K562 (cell line): Measurements from ENCODE around the gene INPP4B. TPM values are rescaled to one million over a fixed set of nuclear protein-coding genes. Genes with fewer than 3 reads are reported as not detected.

Source experiments
- ATAC-seq: fragments of 200-7000 bp; cut with Tn5 transposase; 3 replicates; pipeline ENCODE4 v1.9.1; 2020; ENCODE audit warnings: moderate library complexity
- BruUV-seq: library from RNA; stranded (reverse); fragments of 400-500 nt; replicated peaks from 2 replicates; lab custom pipeline; 2021; lab: Mats Ljungman, UMichigan
- CTCF ChIA-PET: fragments of 300-600 bp; formaldehyde crosslinking; extraction: SDS; loops from one replicate; lab custom pipeline; 2021; ENCODE audit warnings: low intra/inter-chr PET ratio; lab: Yijun Ruan, JAX
- POLR2A ChIA-PET: fragments of 300-600, 350-650 bp; sonication (Branson Sonifier 250); formaldehyde crosslinking; extraction: SDS; loops from one replicate; lab custom pipeline; 2021; ENCODE audit warnings: antibody characterized with exemption, inconsistent platforms; lab: Yijun Ruan, JAX
- DNase-seq, 4 experiments: peaks; one replicate each; pipeline versions ENCODE4 v3.0.0 to v3.0.0-alpha.2; 2011 to 2018; ENCODE audit warnings: low spot score in 3 of 4, mixed read lengths in 3 of 4; ENCODE audit errors: extremely low read depth in 1 of 4
- FAIRE-seq: peaks from 2 replicates; lab custom pipeline; 2011; peaks lifted over from hg19 to GRCh38; lab: Jason Lieb, UNC
- H2AFZ ChIP-seq: 2 replicates; pipeline ENCODE4 v1.6.0; 2011; ENCODE audit warnings: low read depth, low read length, control low read depth, inconsistent platforms
- H3K27ac ChIP-seq: fragments of 200-600 bp; 3 replicates; pipeline ENCODE4 v1.8.0; 2011; ENCODE audit warnings: low read depth, mild to moderate bottlenecking, control low read depth, inconsistent platforms, low read length, moderate library complexity, mixed read lengths; ENCODE audit errors: extremely low read depth
- H3K27me3 ChIP-seq, 2 experiments: fragments of 300-600 bp in 1 of 2; 2 replicates in 1 of 2; 3 replicates in 1 of 2; pipeline versions ENCODE4 v1.6.0 to v1.8.0; 2011; ENCODE audit warnings: inconsistent platforms in 2 of 2, low read length in 2 of 2, mild to moderate bottlenecking in 1 of 2, mixed read lengths in 1 of 2, moderate library complexity in 1 of 2; ENCODE audit not compliant: control insufficient read depth in 2 of 2, insufficient read depth in 2 of 2
- H3K36me3 ChIP-seq: fragments of 300-600 bp; 3 replicates; pipeline ENCODE4 v1.8.0; 2011; ENCODE audit warnings: mild to moderate bottlenecking, low read length, inconsistent platforms; ENCODE audit not compliant: control insufficient read depth, insufficient read depth
- H3K4me1 ChIP-seq, 2 experiments: fragments of 200-600 bp in 1 of 2; replicated peaks in 1 of 2; 2 replicates in 1 of 2; 3 replicates in 1 of 2; pipeline versions ENCODE4 v1.5.1 to v1.8.0; 2011; ENCODE audit warnings: inconsistent platforms in 2 of 2, low read length in 2 of 2, mild to moderate bottlenecking in 1 of 2, mixed read lengths in 1 of 2, moderate library complexity in 1 of 2; ENCODE audit not compliant: control insufficient read depth in 2 of 2, insufficient read depth in 2 of 2
- H3K4me2 ChIP-seq: 2 replicates; pipeline ENCODE4 v1.6.1; 2011; ENCODE audit warnings: low read length, control low read depth, inconsistent platforms, mixed read lengths; ENCODE audit not compliant: insufficient read depth
- H3K4me3 ChIP-seq: fragments of 200-600 bp; sonication (generic), shearing (Covaris generic); 2 replicates; pipeline ENCODE4 v1.5.1; 2016; ENCODE audit warnings: control low read depth, inconsistent platforms
- H3K79me2 ChIP-seq: fragments of 200-600 bp; 3 replicates; pipeline ENCODE4 v1.8.0; 2011; ENCODE audit warnings: low read length, inconsistent platforms; ENCODE audit not compliant: control insufficient read depth, insufficient read depth
- H3K9ac ChIP-seq, 2 experiments: 2 replicates each; pipeline versions ENCODE4 v1.6.0 to v1.6.1; 2011; ENCODE audit warnings: low read depth in 2 of 2, low read length in 2 of 2, control low read depth in 1 of 2, inconsistent platforms in 1 of 2, mild to moderate bottlenecking in 1 of 2, mixed read lengths in 1 of 2; ENCODE audit not compliant: insufficient read depth in 1 of 2
- H3K9me1 ChIP-seq: one replicate; pipeline ENCODE4 v1.6.0; 2011; ENCODE audit warnings: inconsistent platforms, mild to moderate bottlenecking, low read length, moderate library complexity; ENCODE audit not compliant: control insufficient read depth, insufficient read depth
- H3K9me3 ChIP-seq: replicated peaks from 2 replicates; pipeline ENCODE4 v1.5.1; 2011; ENCODE audit warnings: low read depth, low read length, inconsistent platforms; ENCODE audit not compliant: control insufficient read depth, insufficient read depth
- H4K20me1 ChIP-seq: replicated peaks from 2 replicates; pipeline ENCODE4 v1.6.1; 2011; ENCODE audit warnings: low read length, inconsistent platforms, mixed read lengths; ENCODE audit not compliant: control insufficient read depth, insufficient read depth
- ARID2 ChIP-seq: fragments of 450-650 bp; IDR thresholded peaks from 2 replicates; pipeline ENCODE4 v1.6.1; 2017; ENCODE audit warnings: antibody characterized with exemption, mild to moderate bottlenecking
- ARID4B ChIP-seq: sonication (generic); formaldehyde crosslinking; IDR thresholded peaks from 2 replicates; pipeline ENCODE4 v1.8.0; 2022; ENCODE audit warnings: mild to moderate bottlenecking, missing genetic modification reagents
- CHD4 ChIP-seq: fragments of 200-600 bp; sonication (generic); IDR thresholded peaks from 3 replicates; pipeline ENCODE4 v1.6.1; 2012; ENCODE audit warnings: low read depth, mild to moderate bottlenecking, mixed read lengths, low read length, inconsistent platforms; ENCODE audit not compliant: insufficient read depth, insufficient replicate concordance, poor library complexity, severe bottlenecking
- KHSRP ChIP-seq: fragments of 450-650 bp; IDR thresholded peaks from 2 replicates; pipeline ENCODE4 v1.6.1; 2017
- SMAD2 ChIP-seq: fragments of 150-350 bp; IDR thresholded peaks from 2 replicates; pipeline ENCODE4 v1.6.1; 2014; ENCODE audit warnings: low read depth, mild to moderate bottlenecking, low read length
- TOE1 ChIP-seq, 2 experiments: fragments of 450-650 bp in 1 of 2; sonication (generic) in 1 of 2; formaldehyde crosslinking in 1 of 2; IDR thresholded peaks; 2 replicates each; pipeline versions ENCODE4 v1.7.1 to v1.8.0; 2016 to 2022; ENCODE audit warnings: borderline replicate concordance in 2 of 2, mild to moderate bottlenecking in 2 of 2, antibody characterized with exemption in 1 of 2, inconsistent platforms in 1 of 2, low read depth in 1 of 2, missing genetic modification reagents in 1 of 2, moderate library complexity in 1 of 2
- ZSCAN29 ChIP-seq: fragments of 450-650 bp; IDR thresholded peaks from 2 replicates; pipeline ENCODE4 v1.6.1; 2017
- in situ Hi-C: fragments of 300-500 bp; cut with MboI; formaldehyde crosslinking; loops from 4 replicates; pipeline ENCODE4 v1.15.0; 2018; ENCODE audit warnings: inconsistent platforms, mixed read lengths
- intact Hi-C: fragments of 100-400 bp; cut with micrococcal nuclease; formaldehyde crosslinking; loops from 2 replicates; pipeline ENCODE4 v1.14.2; 2022
- polyA plus RNA-seq, 8 experiments: library from polyadenylated mRNA; depleted of rRNA in 4 of 8; stranded (reverse) in 5 of 8; unstranded in 3 of 8; fragments of >200 nt; fragmentation: Nextera tagmentation in 2 of 8; fragmentation: Illumina TruSeq in 1 of 8; extraction: Ambion mirVana in 2 of 8; extraction: Trizol in 1 of 8; gene quantifications; 2 replicates each; pipeline versions ENCODE4 v1.2.1 to v1.2.3, GENCODE V29; 2011 to 2014; ENCODE audit warnings: inconsistent platforms in 1 of 8, missing spikeins in 1 of 8
- total RNA-seq, 7 experiments: library from RNA; depleted of rRNA in 6 of 7; stranded (reverse); fragments of >200 nt in 6 of 7; fragmentation: Illumina TruSeq in 2 of 7; extraction: Trizol in 2 of 7; gene quantifications; 2 replicates each; pipeline versions ENCODE4 v1.2.1 to v1.2.3, GENCODE V29; 2011 to 2021; ENCODE audit warnings: low replicate concordance in 1 of 7
- TF ChIP-seq, protein P1 (sequence below): fragments of 450-650 bp; IDR thresholded peaks from 2 replicates; pipeline ENCODE4 v1.6.1; 2014; ENCODE audit warnings: low read depth, mild to moderate bottlenecking, moderate library complexity, borderline replicate concordance
- TF ChIP-seq, protein P2 (sequence below): fragments of 250-450 bp; sonication (Bioruptor Pico); IDR thresholded peaks from 2 replicates; pipeline ENCODE4 v1.8.0; 2022; ENCODE audit warnings: inconsistent platforms

The INPP4B gene
- total and polyA plus RNA-seq, 9 of the 15 experiments (the other 6 are each of a cell fraction or from before 2014, with no cell fraction given), result 0.04 to 0.11 TPM; not detected in 7

- Histone ChIP-seq H3K36me3 (no peaks in the 10 kb centered on the region), H3K79me2 (no peaks in the 10 kb centered on the region), H3K4me2 (no peak overlapping the region), H4K20me1 (no peaks in the 10 kb centered on the region), H3K9me3 (no peaks in the 10 kb centered on the region), H3K4me1 (no peaks in the 10 kb centered on the region), H3K4me3 (no peak overlapping the region), H2AFZ (no peak overlapping the region), H3K9me1 (no peaks in the 10 kb centered on the region), H3K27me3 (no peaks in the 10 kb centered on the region), H3K9ac (no peak overlapping the region), H3K27ac (no peak overlapping the region)
- intact Hi-C loops (no loop called here), in situ Hi-C loops (no loop called here)
- ATAC-seq, result no peak
- CTCF ChIA-PET, result no interaction called here
- FAIRE-seq, result no peak
- POLR2A ChIA-PET, result no interaction called here
- BruUV-seq, result no TSS peak
- TF ChIP-seq, protein P1, sequence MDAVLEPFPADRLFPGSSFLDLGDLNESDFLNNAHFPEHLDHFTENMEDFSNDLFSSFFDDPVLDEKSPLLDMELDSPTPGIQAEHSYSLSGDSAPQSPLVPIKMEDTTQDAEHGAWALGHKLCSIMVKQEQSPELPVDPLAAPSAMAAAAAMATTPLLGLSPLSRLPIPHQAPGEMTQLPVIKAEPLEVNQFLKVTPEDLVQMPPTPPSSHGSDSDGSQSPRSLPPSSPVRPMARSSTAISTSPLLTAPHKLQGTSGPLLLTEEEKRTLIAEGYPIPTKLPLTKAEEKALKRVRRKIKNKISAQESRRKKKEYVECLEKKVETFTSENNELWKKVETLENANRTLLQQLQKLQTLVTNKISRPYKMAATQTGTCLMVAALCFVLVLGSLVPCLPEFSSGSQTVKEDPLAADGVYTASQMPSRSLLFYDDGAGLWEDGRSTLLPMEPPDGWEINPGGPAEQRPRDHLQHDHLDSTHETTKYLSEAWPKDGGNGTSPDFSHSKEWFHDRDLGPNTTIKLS, result no peak
- TF ChIP-seq, protein P2, sequence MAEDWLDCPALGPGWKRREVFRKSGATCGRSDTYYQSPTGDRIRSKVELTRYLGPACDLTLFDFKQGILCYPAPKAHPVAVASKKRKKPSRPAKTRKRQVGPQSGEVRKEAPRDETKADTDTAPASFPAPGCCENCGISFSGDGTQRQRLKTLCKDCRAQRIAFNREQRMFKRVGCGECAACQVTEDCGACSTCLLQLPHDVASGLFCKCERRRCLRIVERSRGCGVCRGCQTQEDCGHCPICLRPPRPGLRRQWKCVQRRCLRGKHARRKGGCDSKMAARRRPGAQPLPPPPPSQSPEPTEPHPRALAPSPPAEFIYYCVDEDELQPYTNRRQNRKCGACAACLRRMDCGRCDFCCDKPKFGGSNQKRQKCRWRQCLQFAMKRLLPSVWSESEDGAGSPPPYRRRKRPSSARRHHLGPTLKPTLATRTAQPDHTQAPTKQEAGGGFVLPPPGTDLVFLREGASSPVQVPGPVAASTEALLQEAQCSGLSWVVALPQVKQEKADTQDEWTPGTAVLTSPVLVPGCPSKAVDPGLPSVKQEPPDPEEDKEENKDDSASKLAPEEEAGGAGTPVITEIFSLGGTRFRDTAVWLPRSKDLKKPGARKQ (CRISPR knock-in tag), result no peak
- TF ChIP-seq CHD4, result no peak
- no peak for TF ChIP-seq ZSCAN29
- no peak for TF ChIP-seq ARID4B
- TF ChIP-seq ARID2, result no peak
- TF ChIP-seq KHSRP, result no peak
- no peak for TF ChIP-seq SMAD2
- no peak for TF ChIP-seq TOE1 (IDR thresholded peaks at IDR 0.05; ENCODE audit: borderline replicate concordance)
- TF ChIP-seq TOE1 (CRISPR knock-in tag; IDR thresholded peaks at IDR 0.05; ENCODE audit: borderline replicate concordance, low read depth), result no peak
- DNase-seq, result no peak
These were observed 573.6 kb downstream of the INPP4B start for GRCh38 chr4:142272452-142272851.
